GM12891 (cell line): Measurements from ENCODE around the gene SLC30A4.

Source experiments
- POLR2A ChIP-seq: IDR thresholded peaks from 2 replicates; pipeline ENCODE4 v1.6.1; 2011; ENCODE audit warnings: low read depth, low read length, control low read depth
- POLR2AphosphoS5 ChIP-seq: IDR thresholded peaks from 2 replicates; pipeline ENCODE4 v1.6.1; 2011; ENCODE audit warnings: low read depth, low read length, control low read depth
- TAF1 ChIP-seq: IDR thresholded peaks from 2 replicates; pipeline ENCODE4 v1.6.1; 2011; ENCODE audit warnings: low read depth, low read length, control low read depth

DNA sequence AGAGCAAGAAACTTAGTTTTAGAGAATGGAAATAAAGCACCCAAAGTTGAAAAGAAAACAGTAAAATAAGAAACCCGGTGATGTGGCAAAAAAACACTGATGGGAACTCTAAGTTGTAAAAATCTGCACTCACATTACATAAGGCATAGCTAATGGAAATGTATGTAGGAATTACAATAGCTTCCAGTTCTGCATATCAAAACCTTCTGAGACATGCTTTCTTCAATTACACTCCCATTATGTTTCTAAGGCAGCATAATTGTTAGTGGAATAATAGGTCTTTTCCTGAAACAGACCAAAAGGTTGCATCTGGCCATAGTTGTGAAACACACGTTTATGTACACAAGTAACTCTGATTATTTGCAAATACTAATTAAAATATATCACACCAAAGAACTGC lies 41.4 kb downstream of the SLC30A4 start:
- TF ChIP-seq POLR2A (no peak), POLR2AphosphoS5 (no peak), TAF1 (no peak)
